Astrocyte of the cerebellum (primary cell): ENCODE results near the gene TNS3.

Experiments
- DNase-seq: peaks from one replicate; pipeline ENCODE4 v3.0.0-alpha.2; 2011; ENCODE audit warnings: low read depth
- H3K4me3 ChIP-seq: 2 replicates; pipeline ENCODE4 v1.5.1; 2011; ENCODE audit warnings: mild to moderate bottlenecking, low read depth, low read length, moderate library complexity
- CTCF ChIP-seq: IDR thresholded peaks from 2 replicates; pipeline ENCODE4 v1.5.1; 2012; ENCODE audit warnings: low read length, low read depth, moderate library complexity, mild to moderate bottlenecking; ENCODE audit errors: missing control alignments
- in situ Hi-C: cut with HindIII; loops from 2 replicates; pipeline ENCODE4 v1.10.0; 2017; ENCODE audit warnings: low sequenced_read_pairs

The TNS3 gene

GRCh38 chr7:47381134-47381495 lies 200.8 kb downstream of the TNS3 start:
- peak; percentile 75 for DNase-seq
- TF ChIP-seq CTCF: no peak
- H3K4me3 ChIP-seq: no peak overlapping the region
- in situ Hi-C loops: no loop called here

GRCh38 chr7:47380325-47381133 lies 201.4 kb downstream of the TNS3 start:
- in situ Hi-C loops: no loop called here
- peak overlapping the region; percentile 13 for H3K4me3 ChIP-seq
- no peak for TF ChIP-seq CTCF
- DNase-seq: peak; percentile 32

GRCh38 chr7:47379629-47380324 lies 202.1 kb downstream of the TNS3 start:
- peak; percentile 52 for DNase-seq
- H3K4me3 ChIP-seq: peak overlapping the region; percentile 13
- in situ Hi-C loops: no loop called here
- TF ChIP-seq CTCF: no peak

- H3K4me3 ChIP-seq: no peak overlapping the region
- in situ Hi-C loops: no loop called here
- TF ChIP-seq CTCF: no peak
- no peak for DNase-seq
These were observed 203.0 kb downstream of the TNS3 start for GRCh38 chr7:47378728-47379395.

- no peak overlapping the region for H3K4me3 ChIP-seq
- DNase-seq: no peak
- in situ Hi-C loops: no loop called here
- no peak for TF ChIP-seq CTCF
These were observed 204.2 kb downstream of the TNS3 start for GRCh38 chr7:47377741-47378140.

- no peak overlapping the region for H3K4me3 ChIP-seq
- no peak for TF ChIP-seq CTCF
- no peak for DNase-seq
- in situ Hi-C loops: no loop called here
These were observed 204.8 kb downstream of the TNS3 start for GRCh38 chr7:47376991-47377616.
